HEK293 (cell line): ENCODE results near the gene OLR1.

ENCODE experiments used
- CTCF ChIA-PET: fragments of 350-600 bp; formaldehyde crosslinking; extraction: SDS; loops from one replicate; lab custom pipeline; 2021; ENCODE audit warnings: antibody characterized with exemption; lab: Yijun Ruan, JAX
- POLR2A ChIA-PET: fragments of 300-600 bp; formaldehyde crosslinking; extraction: SDS; loops from one replicate; lab custom pipeline; 2020; ENCODE audit warnings: antibody characterized with exemption, inconsistent platforms; lab: Yijun Ruan, JAX
- H3K27ac ChIP-seq: fragments of 200-500 bp; sonication (Bioruptor generic); 2 replicates; pipeline ENCODE4 v1.5.1; 2014; ENCODE audit warnings: low read depth, low read length, control low read depth, inconsistent platforms; ENCODE audit errors: extremely low read depth
- H3K36me3 ChIP-seq, 2 experiments: fragments of 200-500 bp in 1 of 2; sonication (Bioruptor generic) in 1 of 2; 1 replicate in 1 of 2; 2 replicates in 1 of 2; pipeline ENCODE4 v1.5.1; 2014 to 2017; ENCODE audit warnings: inconsistent platforms in 2 of 2, low read length in 2 of 2; ENCODE audit not compliant: control insufficient read depth in 2 of 2, insufficient read depth in 1 of 2
- H3K4me1 ChIP-seq: fragments of 200-500 bp; sonication (Bioruptor generic); 2 replicates; pipeline ENCODE4 v1.5.1; 2014; ENCODE audit warnings: mild to moderate bottlenecking, low read length, inconsistent platforms; ENCODE audit not compliant: control insufficient read depth, insufficient read depth
- H3K4me3 ChIP-seq: 2 replicates; pipeline ENCODE4 v1.5.1; 2011; ENCODE audit warnings: low read depth, mild to moderate bottlenecking, control low read depth, low read length, moderate library complexity
- H3K9me3 ChIP-seq: fragments of 200-500 bp; sonication (Bioruptor generic); 2 replicates; pipeline ENCODE4 v1.5.1; 2014; ENCODE audit warnings: low read depth, low read length, inconsistent platforms; ENCODE audit not compliant: control insufficient read depth, insufficient read depth
- REPIN1 ChIP-seq: fragments of 450-650 bp; formaldehyde crosslinking; IDR thresholded peaks from 2 replicates; pipeline ENCODE4 v1.5.1; 2017; ENCODE audit warnings: missing biosample characterization, missing genetic modification characterization, low read depth
- SCRT1 ChIP-seq: fragments of 450-650 bp; formaldehyde crosslinking; IDR thresholded peaks from 2 replicates; pipeline ENCODE4 v1.5.1; 2016; ENCODE audit warnings: missing biosample characterization, missing genetic modification characterization, borderline replicate concordance
- ZBTB17 ChIP-seq: fragments of 450-650 bp; formaldehyde crosslinking; IDR thresholded peaks from 2 replicates; pipeline ENCODE4 v1.5.1; 2016; ENCODE audit warnings: missing biosample characterization, missing genetic modification characterization
- ZBTB21 ChIP-seq: fragments of 450-650 bp; formaldehyde crosslinking; IDR thresholded peaks from 2 replicates; pipeline ENCODE4 v1.5.1; 2017; ENCODE audit warnings: missing biosample characterization, missing genetic modification characterization
- ZBTB7A ChIP-seq: fragments of 450-650 bp; formaldehyde crosslinking; IDR thresholded peaks from 2 replicates; pipeline ENCODE4 v1.5.1; 2016; ENCODE audit warnings: low read depth, missing biosample characterization, missing genetic modification characterization
- ZFHX2 ChIP-seq: fragments of 450-650 bp; formaldehyde crosslinking; conservative IDR thresholded peaks from 2 replicates; pipeline ENCODE4 v1.5.1; 2016; ENCODE audit warnings: missing biosample characterization, missing genetic modification characterization
- ZFP37 ChIP-seq: fragments of 450-650 bp; formaldehyde crosslinking; IDR thresholded peaks from 2 replicates; pipeline ENCODE4 v1.5.1; 2016; ENCODE audit warnings: missing biosample characterization, missing genetic modification characterization
- ZIC2 ChIP-seq: fragments of 450-650 bp; formaldehyde crosslinking; IDR thresholded peaks from 2 replicates; pipeline ENCODE4 v1.5.1; 2016; ENCODE audit warnings: missing biosample characterization, missing genetic modification characterization
- ZNF112 ChIP-seq: fragments of 450-650 bp; formaldehyde crosslinking; IDR thresholded peaks from 2 replicates; pipeline ENCODE4 v1.5.0; 2017; ENCODE audit warnings: missing biosample characterization, missing genetic modification characterization
- ZNF121 ChIP-seq: fragments of 450-650 bp; formaldehyde crosslinking; IDR thresholded peaks from 2 replicates; pipeline ENCODE4 v1.5.1; 2016; ENCODE audit warnings: missing biosample characterization, missing genetic modification characterization
- ZNF146 ChIP-seq: fragments of 450-650 bp; formaldehyde crosslinking; IDR thresholded peaks from 2 replicates; pipeline ENCODE4 v1.5.1; 2016; ENCODE audit warnings: missing biosample characterization, missing genetic modification characterization
- ZNF169 ChIP-seq: fragments of 450-650 bp; formaldehyde crosslinking; IDR thresholded peaks from 2 replicates; pipeline ENCODE4 v1.5.1; 2016; ENCODE audit warnings: missing biosample characterization, missing genetic modification characterization
- ZNF175 ChIP-seq: fragments of 450-650 bp; formaldehyde crosslinking; IDR thresholded peaks from 2 replicates; pipeline ENCODE4 v1.5.1; 2016; ENCODE audit warnings: missing biosample characterization, missing genetic modification characterization
- ZNF18 ChIP-seq: fragments of 450-650 bp; formaldehyde crosslinking; IDR thresholded peaks from 2 replicates; pipeline ENCODE4 v1.5.1; 2016; ENCODE audit warnings: missing biosample characterization, missing genetic modification characterization
- ZNF184 ChIP-seq: fragments of 450-650 bp; IDR thresholded peaks from 2 replicates; pipeline ENCODE4 v1.5.1; 2018; ENCODE audit warnings: missing biosample characterization, mild to moderate bottlenecking, missing genetic modification characterization
- ZNF202 ChIP-seq: fragments of 450-650 bp; formaldehyde crosslinking; IDR thresholded peaks from 2 replicates; pipeline ENCODE4 v1.5.1; 2016; ENCODE audit warnings: missing biosample characterization, missing genetic modification characterization, borderline replicate concordance
- ZNF248 ChIP-seq: fragments of 450-650 bp; formaldehyde crosslinking; IDR thresholded peaks from 2 replicates; pipeline ENCODE4 v1.5.1; 2017; ENCODE audit warnings: missing biosample characterization, missing genetic modification characterization
- ZNF302 ChIP-seq: fragments of 450-650 bp; formaldehyde crosslinking; IDR thresholded peaks from 2 replicates; pipeline ENCODE4 v1.5.1; 2016; ENCODE audit warnings: missing biosample characterization, missing genetic modification characterization, low read depth
- ZNF341 ChIP-seq: fragments of 450-650 bp; formaldehyde crosslinking; IDR thresholded peaks from 2 replicates; pipeline ENCODE4; 2016; ENCODE audit warnings: low read depth, missing biosample characterization, missing genetic modification characterization
- ZNF350 ChIP-seq: fragments of 450-650 bp; formaldehyde crosslinking; IDR thresholded peaks from 2 replicates; pipeline ENCODE4 v1.5.0; 2017; ENCODE audit warnings: missing biosample characterization, mild to moderate bottlenecking, missing genetic modification characterization
- ZNF354C ChIP-seq: fragments of 450-650 bp; formaldehyde crosslinking; IDR thresholded peaks from 2 replicates; pipeline ENCODE4 v1.5.1; 2016; ENCODE audit warnings: missing biosample characterization, missing genetic modification characterization, low read depth, borderline replicate concordance
- ZNF394 ChIP-seq: fragments of 450-650 bp; formaldehyde crosslinking; IDR thresholded peaks from 2 replicates; pipeline ENCODE4 v1.5.1; 2016; ENCODE audit warnings: missing biosample characterization, missing genetic modification characterization, mild to moderate bottlenecking, moderate library complexity, borderline replicate concordance
- ZNF473 ChIP-seq: fragments of 450-650 bp; formaldehyde crosslinking; IDR thresholded peaks from 2 replicates; pipeline ENCODE4 v1.5.1; 2017; ENCODE audit warnings: missing biosample characterization, missing genetic modification characterization
- ZNF501 ChIP-seq: fragments of 450-650 bp; formaldehyde crosslinking; IDR thresholded peaks from 2 replicates; pipeline ENCODE4 v1.5.1; 2016; ENCODE audit warnings: missing biosample characterization, missing genetic modification characterization
- ZNF513 ChIP-seq: fragments of 450-650 bp; IDR thresholded peaks from 2 replicates; pipeline ENCODE4 v1.5.1; 2018; ENCODE audit warnings: missing biosample characterization, missing genetic modification characterization
- ZNF548 ChIP-seq: fragments of 450-650 bp; formaldehyde crosslinking; IDR thresholded peaks from 2 replicates; pipeline ENCODE4 v1.5.1; 2016; ENCODE audit warnings: missing biosample characterization, missing genetic modification characterization
- ZNF558 ChIP-seq: fragments of 450-650 bp; formaldehyde crosslinking; IDR thresholded peaks from 2 replicates; pipeline ENCODE4 v1.5.1; 2016; ENCODE audit warnings: missing biosample characterization, missing genetic modification characterization
- ZNF596 ChIP-seq: fragments of 450-650 bp; IDR thresholded peaks from 2 replicates; pipeline ENCODE4 v1.5.0; 2018; ENCODE audit warnings: missing biosample characterization, mild to moderate bottlenecking, missing genetic modification characterization, moderate library complexity
- ZNF664 ChIP-seq: fragments of 450-650 bp; formaldehyde crosslinking; IDR thresholded peaks from 2 replicates; pipeline ENCODE4 v1.5.1; 2016; ENCODE audit warnings: missing biosample characterization, missing genetic modification characterization
- ZNF707 ChIP-seq: fragments of 450-650 bp; formaldehyde crosslinking; IDR thresholded peaks from 2 replicates; pipeline ENCODE4 v1.5.1; 2016; ENCODE audit warnings: missing biosample characterization, missing genetic modification characterization
- ZNF76 ChIP-seq: fragments of 450-650 bp; formaldehyde crosslinking; IDR thresholded peaks from 2 replicates; pipeline ENCODE4; 2016; ENCODE audit warnings: low read depth, missing biosample characterization, missing genetic modification characterization, borderline replicate concordance
- TF ChIP-seq, protein P1 (sequence below): fragments of 450-650 bp; formaldehyde crosslinking; optimal IDR thresholded peaks from 2 replicates; pipeline ENCODE3; 2016; ENCODE audit warnings: missing biosample characterization, mild to moderate bottlenecking, missing genetic modification characterization
- TF ChIP-seq, protein P2 (sequence below): sonication (generic); formaldehyde crosslinking; IDR thresholded peaks from 2 replicates; pipeline ENCODE4 v1.8.1; 2022; ENCODE audit warnings: mild to moderate bottlenecking, moderate library complexity, missing genetic modification reagents

The OLR1 gene

GRCh38 chr12:10121278-10121677 is 50.7 kb downstream of the OLR1 start (continued):
- TF ChIP-seq ZNF548 (tag by site-specific recombination) (no peak), ZNF18 (tag by site-specific recombination) (no peak), ZNF175 (tag by site-specific recombination) (no peak), ZNF184 (tag by site-specific recombination) (no peak), ZBTB21 (no peak), ZNF473 (tag by site-specific recombination) (no peak)

GRCh38 chr12:10119066-10119465 is 52.9 kb downstream of the OLR1 start:
- TF ChIP-seq ZNF302 (tag by site-specific recombination), result no peak
- no peak for TF ChIP-seq ZNF169
- TF ChIP-seq ZIC2, result no peak
- no peak for TF ChIP-seq ZBTB7A (tag by site-specific recombination)
- TF ChIP-seq ZNF112 (tag by site-specific recombination), result no peak
- no peak for TF ChIP-seq ZNF558 (tag by site-specific recombination)
- no peak for TF ChIP-seq ZNF664 (tag by site-specific recombination)
- TF ChIP-seq ZNF248, result no peak
- no peak for TF ChIP-seq ZNF354C (tag by site-specific recombination)
- TF ChIP-seq SCRT1 (tag by site-specific recombination), result no peak
- no peak for TF ChIP-seq ZNF121 (tag by site-specific recombination)
- TF ChIP-seq ZBTB17 (tag by site-specific recombination), result no peak
- no peak for TF ChIP-seq ZNF394 (tag by site-specific recombination)
- TF ChIP-seq ZNF146 (tag by site-specific recombination), result no peak
- TF ChIP-seq ZNF76 (tag by site-specific recombination), result no peak
- Histone ChIP-seq H3K36me3 (no peaks in the 10 kb centered on the region), H3K27ac (no peak overlapping the region), H3K9me3 (no peaks in the 10 kb centered on the region), H3K4me1 (no peaks in the 10 kb centered on the region), H3K4me3 (no peak overlapping the region)
- ChIA-PET POLR2A (no interaction called here), CTCF (interaction anchor here (0.5 to 1.3 kb wide), 3 partner anchors 22 to 212 kb away, joined by 3 to 4 read pairs (median 3); no protein-coding TSS in a partner anchor)

- Histone ChIP-seq H3K27ac (no peak overlapping the region), H3K4me3 (no peak overlapping the region), H3K4me1 (no peaks in the 10 kb centered on the region), H3K9me3 (no peaks in the 10 kb centered on the region), H3K36me3 (no peaks in the 10 kb centered on the region)
- TF ChIP-seq, protein P1, sequence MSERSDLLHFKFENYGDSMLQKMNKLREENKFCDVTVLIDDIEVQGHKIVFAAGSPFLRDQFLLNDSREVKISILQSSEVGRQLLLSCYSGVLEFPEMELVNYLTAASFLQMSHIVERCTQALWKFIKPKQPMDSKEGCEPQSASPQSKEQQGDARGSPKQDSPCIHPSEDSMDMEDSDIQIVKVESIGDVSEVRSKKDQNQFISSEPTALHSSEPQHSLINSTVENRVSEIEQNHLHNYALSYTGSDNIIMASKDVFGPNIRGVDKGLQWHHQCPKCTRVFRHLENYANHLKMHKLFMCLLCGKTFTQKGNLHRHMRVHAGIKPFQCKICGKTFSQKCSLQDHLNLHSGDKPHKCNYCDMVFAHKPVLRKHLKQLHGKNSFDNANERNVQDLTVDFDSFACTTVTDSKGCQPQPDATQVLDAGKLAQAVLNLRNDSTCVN, result no peak
- TF ChIP-seq ZFP37 (tag by site-specific recombination), result no peak
- no peak for TF ChIP-seq ZNF350 (tag by site-specific recombination)
- TF ChIP-seq, protein P2, sequence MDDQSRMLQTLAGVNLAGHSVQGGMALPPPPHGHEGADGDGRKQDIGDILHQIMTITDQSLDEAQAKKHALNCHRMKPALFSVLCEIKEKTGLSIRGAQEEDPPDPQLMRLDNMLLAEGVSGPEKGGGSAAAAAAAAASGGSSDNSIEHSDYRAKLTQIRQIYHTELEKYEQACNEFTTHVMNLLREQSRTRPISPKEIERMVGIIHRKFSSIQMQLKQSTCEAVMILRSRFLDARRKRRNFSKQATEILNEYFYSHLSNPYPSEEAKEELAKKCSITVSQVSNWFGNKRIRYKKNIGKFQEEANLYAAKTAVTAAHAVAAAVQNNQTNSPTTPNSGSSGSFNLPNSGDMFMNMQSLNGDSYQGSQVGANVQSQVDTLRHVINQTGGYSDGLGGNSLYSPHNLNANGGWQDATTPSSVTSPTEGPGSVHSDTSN (CRISPR knock-in tag), result no peak
- no peak for TF ChIP-seq ZNF707 (tag by site-specific recombination)
- no peak for TF ChIP-seq ZNF341 (tag by site-specific recombination)
- TF ChIP-seq ZNF596 (tag by site-specific recombination), result no peak
- no peak for TF ChIP-seq REPIN1 (tag by site-specific recombination)
- no peak for TF ChIP-seq ZNF501 (tag by site-specific recombination)
- no peak for TF ChIP-seq ZNF513 (tag by site-specific recombination)
- TF ChIP-seq ZFHX2 (tag by site-specific recombination), result no peak
- TF ChIP-seq ZNF202 (tag by site-specific recombination), result no peak
- ChIA-PET CTCF (no interaction called here), POLR2A (no interaction called here)
Observed at GRCh38 chr12:10115890-10116289, 56.0 kb downstream of the OLR1 start.
